ENCODE results near the gene TCF3.
"Not testable (repeated sequence)": the region's sequence is repeated elsewhere in the genome, so short reads cannot be mapped to it uniquely, and the experiment has no call there.

The TCF3 gene

GRCh38 chr19:1652471-1653299 is at the start of gene TCF3:
Gene TCF3 (minus strand): TSS chr19:1652615. CDS start chr19:1650248, 2,367 bp downstream.
- Mint-ChIP-seq H3K9me3 (no peaks in the 10 kb centered on the region), H3K4me1 (ENCODE audit: low read depth) (peaks cover 31% of the 10 kb centered on the region), H3K27ac (peak within 1 kb of the TSS; percentile 95), H3K27me3 (no peaks in the 10 kb centered on the region), H3K4me3 (peak within 1 kb of the TSS; percentile 88), H3K36me3 (ENCODE audit: low read depth) (peaks cover 32% of the 10 kb centered on the region)
- DNase-seq = peak; percentile 99

GRCh38 chr19:1700733-1701663 is 48.6 kb upstream of the TCF3 start:
- H3K27ac Mint-ChIP-seq = no peak overlapping the region
- peaks cover 49% of the 10 kb centered on the region for H3K27me3 Mint-ChIP-seq
- H3K9me3 Mint-ChIP-seq = peaks cover 12% of the 10 kb centered on the region
- H3K4me3 Mint-ChIP-seq = no peak overlapping the region
- peaks cover 10% of the 10 kb centered on the region for H3K4me1 Mint-ChIP-seq (ENCODE audit: low read depth)
- no peak for DNase-seq
- no peaks in the 10 kb centered on the region for H3K36me3 Mint-ChIP-seq (ENCODE audit: low read depth)

DNA sequence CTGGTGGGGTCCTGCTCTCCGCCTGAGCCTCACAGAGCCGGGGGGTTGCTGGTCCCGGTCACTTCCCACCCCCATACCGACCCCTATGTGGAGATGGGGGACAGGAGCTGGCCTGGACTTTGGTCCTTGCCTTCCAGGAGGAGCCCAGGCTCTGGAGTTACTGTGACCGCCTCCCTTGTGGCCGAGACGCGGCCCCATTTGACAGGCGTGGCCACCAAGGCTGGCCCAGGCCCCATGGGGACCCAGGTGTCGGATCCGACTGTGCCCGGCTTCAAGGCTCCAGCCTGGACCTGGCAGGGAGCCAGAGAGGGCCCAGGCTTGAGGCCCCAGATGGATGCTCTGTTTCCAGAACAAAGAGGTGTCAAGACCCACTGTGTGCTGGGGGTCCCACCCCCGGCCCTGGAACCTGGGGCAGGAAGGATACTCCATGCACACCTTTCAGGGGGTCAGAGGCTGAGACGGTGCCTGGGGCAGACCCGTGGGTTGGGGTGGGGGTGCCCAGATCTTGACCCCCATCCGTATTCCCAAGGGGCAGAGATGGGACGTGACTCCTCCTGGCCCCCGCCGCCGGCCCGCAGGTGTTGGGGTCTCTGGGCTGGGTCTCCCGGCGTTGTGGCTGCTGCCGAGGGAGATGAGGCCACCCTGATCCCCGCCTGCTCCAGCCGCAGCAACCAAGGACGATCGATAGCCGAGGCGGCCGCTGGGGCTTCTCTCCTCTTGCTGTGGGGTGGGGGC is 47.8 kb upstream of the TCF3 start:
- Mint-ChIP-seq H3K4me1 (ENCODE audit: low read depth) (peaks cover 10% of the 10 kb centered on the region), H3K4me3 (no peak overlapping the region), H3K9me3 (peaks cover 14% of the 10 kb centered on the region), H3K27me3 (peaks cover 43% of the 10 kb centered on the region), H3K27ac (no peak overlapping the region), H3K36me3 (ENCODE audit: low read depth) (no peaks in the 10 kb centered on the region)
- DNase-seq = no peak

GRCh38 chr19:1699386-1699785 is 47.0 kb upstream of the TCF3 start:
- DNase-seq = no peak
- H3K4me1 Mint-ChIP-seq (ENCODE audit: low read depth) = peaks cover 10% of the 10 kb centered on the region
- peaks cover 38% of the 10 kb centered on the region for H3K27me3 Mint-ChIP-seq
- H3K9me3 Mint-ChIP-seq = peaks cover 11% of the 10 kb centered on the region
- no peaks in the 10 kb centered on the region for H3K36me3 Mint-ChIP-seq (ENCODE audit: low read depth)
- no peak overlapping the region for H3K4me3 Mint-ChIP-seq
- no peak overlapping the region for H3K27ac Mint-ChIP-seq

DNA sequence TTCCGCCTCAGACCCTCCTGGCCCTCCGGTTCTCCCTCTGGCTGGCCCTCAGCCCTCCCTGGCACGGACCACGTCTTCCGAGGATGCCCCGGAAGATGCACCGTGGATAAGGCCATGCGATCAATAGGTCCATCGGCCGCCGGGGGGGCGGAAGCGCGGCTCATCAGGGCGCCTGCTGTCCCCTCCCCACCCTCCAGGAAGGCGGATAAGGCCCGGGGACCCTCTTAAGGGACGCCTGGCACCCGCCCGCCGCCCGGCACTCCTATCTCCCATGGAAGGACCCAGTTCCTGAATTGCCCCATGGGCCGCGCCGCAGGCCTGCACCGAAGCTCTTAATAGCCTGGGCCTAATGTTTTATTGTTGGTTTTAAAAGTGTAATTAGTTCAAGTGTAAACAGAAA is 46.2 kb upstream of the TCF3 start:
- Mint-ChIP-seq H3K4me1 (ENCODE audit: low read depth) (peaks cover 10% of the 10 kb centered on the region), H3K27me3 (peaks cover 38% of the 10 kb centered on the region), H3K36me3 (ENCODE audit: low read depth) (no peaks in the 10 kb centered on the region), H3K4me3 (no peak overlapping the region), H3K9me3 (peaks cover 10% of the 10 kb centered on the region), H3K27ac (no peak overlapping the region)
- no peak for DNase-seq

GRCh38 chr19:1695481-1695880 is 43.1 kb upstream of the TCF3 start:
- not testable (repeated sequence) for DNase-seq; H3K4me3 Mint-ChIP-seq; H3K4me1 Mint-ChIP-seq (ENCODE audit: low read depth); H3K27ac Mint-ChIP-seq; H3K36me3 Mint-ChIP-seq (ENCODE audit: low read depth)
- Mint-ChIP-seq H3K27me3 (peaks cover 42% of the 10 kb centered on the region), H3K9me3 (peaks cover 10% of the 10 kb centered on the region)

DNA sequence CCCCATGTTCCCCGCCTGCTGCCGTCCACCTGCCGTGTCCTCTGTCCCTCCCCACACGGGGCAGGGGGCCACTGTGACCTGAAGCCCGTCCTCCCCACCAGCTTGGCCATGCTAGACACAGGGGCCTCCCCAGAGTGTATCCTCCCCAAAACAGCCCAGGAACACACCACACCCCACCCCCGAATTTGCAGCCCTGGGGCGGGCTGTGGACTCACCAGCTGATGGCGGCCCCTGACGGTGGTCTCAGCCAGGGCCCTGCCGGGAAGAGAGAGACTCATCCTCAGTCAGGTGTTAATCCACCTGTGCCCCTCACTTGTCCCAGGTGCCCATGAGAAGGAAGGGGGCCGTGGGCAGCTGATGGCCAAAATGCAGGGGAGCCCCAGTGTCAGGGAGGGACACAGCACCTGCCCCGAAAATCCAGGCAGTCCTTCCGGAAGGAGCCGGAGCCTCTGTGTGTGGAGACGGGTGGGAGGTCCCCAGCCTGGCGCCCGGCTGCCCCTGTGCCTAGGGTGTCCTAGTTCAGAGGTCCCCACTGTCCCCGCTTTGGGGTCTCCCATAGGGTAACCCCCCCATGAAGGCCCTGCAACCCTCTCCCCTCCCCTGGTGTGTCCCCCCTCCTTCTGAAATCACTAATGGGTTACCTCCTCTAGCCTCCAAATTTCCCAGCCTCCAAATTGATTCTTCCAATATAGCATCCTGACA is 39.3 kb upstream of the TCF3 start:
- H3K4me3 Mint-ChIP-seq = no peak overlapping the region
- no peaks in the 10 kb centered on the region for H3K36me3 Mint-ChIP-seq (ENCODE audit: low read depth)
- peaks cover 49% of the 10 kb centered on the region for H3K27me3 Mint-ChIP-seq
- H3K4me1 Mint-ChIP-seq (ENCODE audit: low read depth) = no peaks in the 10 kb centered on the region
- DNase-seq = no peak
- no peak overlapping the region for H3K27ac Mint-ChIP-seq
- peaks cover 10% of the 10 kb centered on the region for H3K9me3 Mint-ChIP-seq

GRCh38 chr19:1690699-1691307 is 38.4 kb upstream of the TCF3 start:
- Mint-ChIP-seq H3K27ac (no peak overlapping the region), H3K36me3 (ENCODE audit: low read depth) (no peaks in the 10 kb centered on the region), H3K4me1 (ENCODE audit: low read depth) (no peaks in the 10 kb centered on the region), H3K27me3 (peaks cover 49% of the 10 kb centered on the region), H3K4me3 (no peak overlapping the region), H3K9me3 (peaks cover 8% of the 10 kb centered on the region)
- DNase-seq = peak; percentile 74

DNA sequence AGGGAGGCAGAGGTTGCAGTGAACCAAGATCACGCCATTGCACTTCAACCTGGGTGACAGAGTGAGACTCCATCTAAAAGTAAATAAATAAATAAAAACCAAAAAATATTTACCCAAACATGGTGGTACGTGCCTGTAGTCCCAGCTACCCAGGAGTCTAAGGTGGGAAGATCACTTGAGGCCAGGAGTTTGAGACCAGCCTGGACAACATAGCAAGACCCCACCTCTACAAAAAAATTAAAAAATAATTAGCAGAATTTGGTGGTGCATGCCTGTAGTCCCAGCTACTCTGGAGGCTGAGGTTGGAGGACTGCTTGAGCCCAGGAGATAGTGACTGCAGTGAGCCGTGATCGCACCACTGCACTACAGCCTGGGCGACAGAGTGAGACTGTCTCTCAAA is 33.4 kb upstream of the TCF3 start:
- H3K4me3 Mint-ChIP-seq; H3K4me1 Mint-ChIP-seq (ENCODE audit: low read depth); H3K9me3 Mint-ChIP-seq; H3K36me3 Mint-ChIP-seq (ENCODE audit: low read depth); H3K27ac Mint-ChIP-seq; DNase-seq: not testable (repeated sequence)
- H3K27me3 Mint-ChIP-seq = peaks cover 41% of the 10 kb centered on the region

GRCh38 chr19:1685046-1685445 is 32.6 kb upstream of the TCF3 start:
- H3K36me3 Mint-ChIP-seq (ENCODE audit: low read depth) = no peaks in the 10 kb centered on the region
- DNase-seq = no peak
- no peaks in the 10 kb centered on the region for H3K9me3 Mint-ChIP-seq
- H3K4me1 Mint-ChIP-seq (ENCODE audit: low read depth) = no peaks in the 10 kb centered on the region
- H3K4me3 Mint-ChIP-seq = no peak overlapping the region
- H3K27ac Mint-ChIP-seq = no peak overlapping the region
- peaks cover 38% of the 10 kb centered on the region for H3K27me3 Mint-ChIP-seq

- peaks cover 41% of the 10 kb centered on the region for H3K27me3 Mint-ChIP-seq
Observed at GRCh38 chr19:1684573-1684912, 32.1 kb upstream of the TCF3 start.

GRCh38 chr19:1683869-1684572 is 31.6 kb upstream of the TCF3 start:
- Mint-ChIP-seq H3K27me3 (peaks cover 44% of the 10 kb centered on the region), H3K4me1 (ENCODE audit: low read depth) (no peaks in the 10 kb centered on the region)

More at GRCh38 chr19:1684573-1684912, 32.1 kb upstream of the TCF3 start:
- Mint-ChIP-seq H3K4me1 (ENCODE audit: low read depth) (no peaks in the 10 kb centered on the region), H3K4me3 (no peak overlapping the region), H3K9me3 (no peaks in the 10 kb centered on the region), H3K36me3 (ENCODE audit: low read depth) (no peaks in the 10 kb centered on the region), H3K27ac (no peak overlapping the region)
- DNase-seq = no peak

GRCh38 chr19:1680976-1681375 is 28.6 kb upstream of the TCF3 start:
- no peaks in the 10 kb centered on the region for H3K4me1 Mint-ChIP-seq (ENCODE audit: low read depth)
- peaks cover 55% of the 10 kb centered on the region for H3K27me3 Mint-ChIP-seq
- DNase-seq = no peak
- H3K4me3 Mint-ChIP-seq = no peak overlapping the region
- no peaks in the 10 kb centered on the region for H3K36me3 Mint-ChIP-seq (ENCODE audit: low read depth)
- no peak overlapping the region for H3K27ac Mint-ChIP-seq
- no peaks in the 10 kb centered on the region for H3K9me3 Mint-ChIP-seq

More at GRCh38 chr19:1683869-1684572, 31.6 kb upstream of the TCF3 start:
- H3K9me3 Mint-ChIP-seq = no peaks in the 10 kb centered on the region
- no peak overlapping the region for H3K4me3 Mint-ChIP-seq
- DNase-seq = no peak
- H3K36me3 Mint-ChIP-seq (ENCODE audit: low read depth) = no peaks in the 10 kb centered on the region
- no peak overlapping the region for H3K27ac Mint-ChIP-seq

Measured in activated T-cell treated with anti-CD3 and anti-CD28 coated beads, Interleukin-2, amount 50 U/mL, for 24 hours (primary cell).